Esophagus muscularis mucosa (tissue), 3 donors: Measurements from ENCODE around the gene TAF1L.

Experiments used
- CTCF ChIP-seq, 3 experiments: fragments of 200-600 bp in 2 of 3; fragments of 450-650 bp in 1 of 3; sonication (generic) in 2 of 3; IDR thresholded peaks; one replicate each; pipeline ENCODE4 v1.5.1; 2017 to 2019; ENCODE audit warnings: antibody characterized with exemption in 3 of 3, mild to moderate bottlenecking in 2 of 3, moderate library complexity in 1 of 3
- POLR2A ChIP-seq: fragments of 450-650 bp; IDR thresholded peaks from one replicate; pipeline ENCODE4 v1.6.1; 2017; ENCODE audit warnings: antibody characterized with exemption, moderate library complexity, mild to moderate bottlenecking, low read depth
- POLR2AphosphoS5 ChIP-seq, 2 donors: sonication (generic); formaldehyde crosslinking; IDR thresholded peaks; one replicate each; pipeline ENCODE4 v1.6.1; 2017; ENCODE audit warnings: antibody characterized with exemption in 2 of 2

GRCh38 chr9:32596096-32596865 lies 39.2 kb downstream of the TAF1L start:
- TF ChIP-seq CTCF (IDR thresholded peaks at IDR 0.05) (no peak), POLR2AphosphoS5 (IDR thresholded peaks at IDR 0.05) (no peak), POLR2A (no peak)
